HG03378 (cell line): Measurements from ENCODE around the gene QPRT.
"Not testable (repeated sequence)": the region's sequence is repeated elsewhere in the genome, so short reads cannot be mapped to it uniquely, and the experiment has no call there.

Experiments
- ATAC-seq: cut with Tn5 transposase; IDR thresholded peaks from one replicate; pipeline ENCODE4 v1.9.1; 2021; ENCODE audit warnings: mild to moderate bottlenecking, moderate library complexity; ENCODE audit not compliant: unreplicated experiment

QPRT gene

DNA sequence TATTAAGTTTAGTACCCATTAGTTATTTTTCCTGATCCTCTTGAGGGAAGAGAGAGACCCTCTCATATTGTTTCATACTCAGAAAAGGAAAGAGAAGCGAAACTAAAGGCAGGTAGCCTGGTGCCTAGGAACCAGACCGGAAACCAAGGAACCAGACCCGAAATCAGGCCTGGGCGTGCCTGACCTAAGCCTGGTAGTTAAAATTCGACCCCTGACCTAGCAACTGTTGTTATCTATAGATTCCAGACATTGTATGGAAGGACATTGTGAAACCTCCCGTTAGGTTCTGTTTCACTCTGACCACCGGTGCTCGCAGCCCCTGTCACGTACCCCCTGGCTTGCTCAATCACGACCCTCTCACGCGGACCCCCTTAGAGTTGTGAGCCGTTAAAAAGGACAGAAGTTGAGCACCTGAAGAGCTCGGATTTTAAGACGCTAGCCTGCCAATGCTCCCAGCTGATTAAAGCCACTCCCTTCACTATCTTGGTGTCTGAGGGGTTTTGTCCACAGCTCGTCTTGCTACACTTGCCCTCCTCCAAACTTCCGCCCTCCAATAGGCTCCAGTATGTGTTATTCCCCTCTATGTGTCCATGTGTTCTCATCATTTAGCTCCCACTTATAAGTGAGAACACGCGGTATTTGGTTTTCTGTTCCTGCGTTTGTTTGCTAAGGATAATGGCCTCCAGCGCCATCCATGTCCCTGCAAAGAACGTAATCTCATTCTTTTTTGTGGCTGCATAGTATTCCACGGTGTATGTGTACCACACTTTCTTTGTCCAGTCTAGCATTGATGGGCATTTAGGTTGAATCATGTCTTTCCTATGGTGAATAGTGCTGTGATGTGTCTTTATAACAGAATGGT is 10.7 kb downstream of the QPRT start:
- ATAC-seq = not testable (repeated sequence)

DNA sequence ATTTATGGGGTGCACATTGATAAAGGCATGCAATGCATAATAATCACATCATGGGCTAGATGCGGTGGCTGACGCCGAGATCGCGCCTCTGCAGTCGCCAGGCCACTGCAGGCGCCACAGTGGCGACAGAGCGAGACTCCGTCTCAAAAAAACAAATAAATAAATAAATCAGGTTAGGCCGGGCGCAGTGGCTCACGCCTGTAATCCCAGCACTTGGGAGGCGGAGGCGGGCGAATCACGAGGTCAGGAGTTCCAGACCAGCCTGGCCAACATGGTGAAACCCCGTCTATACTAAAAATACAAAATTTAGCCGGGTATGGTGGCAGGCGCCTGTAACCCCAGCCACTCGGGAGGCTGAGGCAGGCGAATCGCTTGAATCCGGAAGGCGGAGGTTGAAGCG is 13.6 kb downstream of the QPRT start:
- not testable (repeated sequence) for ATAC-seq

DNA sequence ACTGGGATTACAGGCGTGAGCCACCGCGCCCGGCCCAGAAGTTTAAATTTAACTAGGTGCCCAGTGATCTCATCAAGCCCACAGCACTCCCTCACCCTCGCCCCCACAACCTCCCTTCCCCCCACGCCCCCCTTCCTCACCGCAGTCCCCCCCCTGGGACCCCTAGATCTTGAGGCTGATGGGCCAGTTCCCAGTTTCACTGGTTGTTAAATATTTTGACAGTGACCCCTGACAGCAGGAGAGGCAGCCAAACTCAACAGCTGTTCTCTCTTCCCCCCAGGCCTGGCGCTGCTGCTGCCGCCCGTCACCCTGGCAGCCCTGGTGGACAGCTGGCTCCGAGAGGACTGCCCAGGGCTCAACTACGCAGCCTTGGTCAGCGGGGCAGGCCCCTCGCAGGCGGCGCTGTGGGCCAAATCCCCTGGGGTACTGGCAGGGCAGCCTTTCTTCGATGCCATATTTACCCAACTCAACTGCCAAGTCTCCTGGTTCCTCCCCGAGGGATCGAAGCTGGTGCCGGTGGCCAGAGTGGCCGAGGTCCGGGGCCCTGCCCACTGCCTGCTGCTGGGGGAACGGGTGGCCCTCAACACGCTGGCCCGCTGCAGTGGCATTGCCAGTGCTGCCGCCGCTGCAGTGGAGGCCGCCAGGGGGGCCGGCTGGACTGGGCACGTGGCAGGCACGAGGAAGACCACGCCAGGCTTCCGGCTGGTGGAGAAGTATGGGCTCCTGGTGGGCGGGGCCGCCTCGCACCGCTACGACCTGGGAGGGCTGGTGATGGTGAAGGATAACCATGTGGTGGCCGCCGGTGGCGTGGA is 15.6 kb downstream of the QPRT start:
- no peak for ATAC-seq

DNA sequence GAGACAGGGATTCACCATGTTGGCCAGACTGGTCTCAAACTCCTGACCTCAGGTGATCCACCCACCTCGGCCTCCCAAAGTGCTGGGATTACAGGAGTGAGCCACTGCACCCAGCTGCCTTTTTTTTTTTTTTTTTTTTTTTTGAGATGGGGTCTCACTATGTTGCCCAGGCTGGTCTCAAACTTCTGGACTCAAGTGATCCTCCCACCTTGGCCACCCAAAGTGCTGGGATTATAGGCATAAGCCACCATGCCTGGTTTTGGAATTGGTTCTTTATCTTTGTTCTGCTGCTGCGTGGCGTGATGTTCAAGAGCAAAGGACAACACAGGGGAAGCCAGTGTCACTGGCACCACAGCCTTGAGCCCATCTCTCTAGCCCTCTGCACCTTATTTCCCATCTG is 16.7 kb downstream of the QPRT start:
- not testable (repeated sequence) for ATAC-seq

DNA sequence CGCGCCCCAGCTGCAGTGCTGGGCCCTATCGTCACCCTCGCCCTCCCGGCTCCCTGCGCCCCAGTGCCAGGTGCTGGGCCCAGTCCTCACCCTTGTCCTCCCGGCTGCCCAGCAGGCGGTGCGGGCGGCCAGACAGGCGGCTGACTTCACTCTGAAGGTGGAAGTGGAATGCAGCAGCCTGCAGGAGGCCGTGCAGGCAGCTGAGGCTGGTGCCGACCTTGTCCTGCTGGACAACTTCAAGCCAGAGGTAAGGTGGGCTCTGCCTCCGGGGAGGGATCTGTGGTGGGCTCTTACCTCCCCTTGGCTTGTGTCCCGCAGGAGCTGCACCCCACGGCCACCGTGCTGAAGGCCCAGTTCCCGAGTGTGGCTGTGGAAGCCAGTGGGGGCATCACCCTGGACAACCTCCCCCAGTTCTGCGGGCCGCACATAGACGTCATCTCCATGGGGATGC is 17.9 kb downstream of the QPRT start:
- ATAC-seq = no peak

DNA sequence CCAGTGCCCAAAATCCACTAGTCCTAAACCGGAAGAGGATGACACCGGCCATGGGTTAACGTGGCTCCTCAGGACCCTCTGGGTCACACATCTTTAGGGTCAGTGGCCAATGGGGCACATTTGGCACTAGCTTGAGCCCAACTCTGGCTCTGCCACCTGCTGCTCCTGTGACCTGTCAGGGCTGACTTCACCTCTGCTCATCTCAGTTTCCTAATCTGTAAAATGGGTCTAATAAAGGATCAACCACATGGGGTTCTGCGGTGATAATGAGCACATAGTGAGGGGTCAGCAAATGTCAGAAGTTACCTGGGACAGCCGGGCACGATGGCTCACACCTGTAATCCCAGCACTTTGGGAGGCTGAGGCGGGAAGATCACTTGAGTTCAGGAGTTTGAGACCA is 18.4 kb downstream of the QPRT start:
- ATAC-seq = no peak

DNA sequence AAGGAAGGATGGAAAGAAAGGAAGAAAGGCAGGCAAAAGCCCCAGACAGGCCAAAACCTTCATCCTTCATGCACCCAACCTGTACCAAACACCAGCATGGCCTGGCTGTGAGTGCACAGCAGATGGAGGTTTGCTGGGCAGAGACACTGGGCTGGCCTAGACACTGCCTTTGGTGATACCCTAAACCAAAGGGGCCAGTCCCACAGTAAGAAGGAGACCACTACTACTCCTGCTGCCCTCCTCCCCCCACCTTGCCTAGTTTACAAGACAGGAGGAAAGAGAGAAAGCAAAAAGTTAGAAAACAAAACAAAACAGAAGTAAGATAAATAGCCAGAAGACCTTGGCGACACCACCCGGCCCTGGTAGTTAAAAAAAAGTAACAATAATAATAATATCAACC is 19.1 kb downstream of the QPRT start:
- ATAC-seq = no peak

DNA sequence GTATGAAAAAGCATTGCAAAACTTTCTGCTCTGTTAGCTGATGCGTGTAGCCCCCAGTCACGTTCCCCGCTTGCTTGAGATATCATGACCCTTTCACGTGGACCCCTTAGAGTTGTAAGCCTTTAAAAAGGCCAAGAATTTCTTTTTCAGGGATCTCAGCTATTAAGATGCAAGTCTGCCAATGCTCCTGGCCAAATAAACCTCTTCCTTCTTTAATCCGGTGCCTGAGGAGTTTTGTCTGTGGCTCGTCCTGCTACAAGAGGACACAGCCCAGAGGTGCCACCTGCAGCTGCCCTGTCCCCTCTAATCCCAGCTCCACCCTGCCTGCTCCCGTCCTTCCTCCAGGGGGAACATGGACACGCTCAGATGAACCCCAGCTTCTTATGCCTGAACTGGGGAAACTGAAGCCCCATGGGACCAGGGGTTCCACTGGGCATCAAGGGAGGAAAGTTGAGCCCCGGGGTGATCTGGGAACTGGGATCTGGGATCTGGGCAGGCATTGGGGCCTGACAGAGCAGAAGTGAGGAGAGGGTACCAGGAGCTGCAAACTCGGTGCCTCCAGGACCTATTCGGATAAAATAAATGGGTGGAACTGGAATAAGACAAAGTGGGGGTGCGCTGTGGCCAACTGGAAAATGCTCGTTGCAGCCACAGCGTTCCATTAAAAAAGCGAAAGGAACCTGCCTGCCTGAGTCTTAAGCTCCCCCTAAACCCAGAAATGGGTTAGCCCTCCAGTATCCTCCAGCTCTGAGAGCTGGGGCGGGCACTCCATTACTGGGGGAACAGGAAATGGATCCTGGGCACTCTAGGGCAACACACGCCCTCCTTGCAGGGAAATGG is 19.7 kb downstream of the QPRT start:
- ATAC-seq = no peak

DNA sequence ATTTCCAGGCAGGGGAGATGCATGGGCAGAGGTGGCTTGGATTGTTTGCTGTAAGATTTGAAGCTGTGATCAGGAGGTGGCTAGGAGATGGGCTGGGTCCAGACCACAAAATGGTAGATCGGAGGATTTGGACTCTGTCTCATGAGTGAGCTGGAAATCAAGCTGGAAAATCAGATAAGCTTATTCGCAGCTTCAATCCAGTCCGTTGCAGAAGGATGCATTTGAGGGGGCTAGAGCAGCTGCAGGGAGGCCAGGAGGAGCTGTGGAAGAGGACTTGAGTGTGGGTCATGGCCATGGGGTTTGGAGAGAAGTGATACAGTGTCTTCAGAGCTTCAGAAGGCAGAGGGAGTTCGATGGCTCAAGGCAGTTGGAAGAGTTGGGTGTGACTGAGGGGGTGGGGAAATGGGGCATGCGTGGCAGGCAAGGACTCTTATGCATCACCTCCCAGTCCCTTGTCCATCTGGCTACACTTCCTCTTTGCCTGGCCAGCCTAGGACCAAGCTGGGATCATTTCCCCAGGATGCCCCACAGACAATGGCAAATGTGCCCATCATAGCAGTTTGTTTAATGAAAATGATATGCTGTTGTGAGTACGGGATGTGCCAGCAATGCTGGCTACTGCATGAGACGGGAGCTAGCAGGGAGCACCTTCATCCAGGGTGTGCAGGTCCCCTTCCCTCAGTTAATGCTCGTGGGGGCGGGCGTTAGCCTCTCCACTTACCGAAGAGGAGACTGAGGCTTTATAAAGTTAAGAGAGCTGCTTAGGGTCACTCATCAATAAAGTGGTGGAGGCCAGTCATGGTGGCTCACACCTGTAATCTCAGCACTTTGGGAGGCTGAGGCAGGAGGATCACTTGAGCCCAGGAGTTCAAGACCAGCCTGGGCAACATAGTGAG is 20.6 kb downstream of the QPRT start:
- no peak for ATAC-seq

DNA sequence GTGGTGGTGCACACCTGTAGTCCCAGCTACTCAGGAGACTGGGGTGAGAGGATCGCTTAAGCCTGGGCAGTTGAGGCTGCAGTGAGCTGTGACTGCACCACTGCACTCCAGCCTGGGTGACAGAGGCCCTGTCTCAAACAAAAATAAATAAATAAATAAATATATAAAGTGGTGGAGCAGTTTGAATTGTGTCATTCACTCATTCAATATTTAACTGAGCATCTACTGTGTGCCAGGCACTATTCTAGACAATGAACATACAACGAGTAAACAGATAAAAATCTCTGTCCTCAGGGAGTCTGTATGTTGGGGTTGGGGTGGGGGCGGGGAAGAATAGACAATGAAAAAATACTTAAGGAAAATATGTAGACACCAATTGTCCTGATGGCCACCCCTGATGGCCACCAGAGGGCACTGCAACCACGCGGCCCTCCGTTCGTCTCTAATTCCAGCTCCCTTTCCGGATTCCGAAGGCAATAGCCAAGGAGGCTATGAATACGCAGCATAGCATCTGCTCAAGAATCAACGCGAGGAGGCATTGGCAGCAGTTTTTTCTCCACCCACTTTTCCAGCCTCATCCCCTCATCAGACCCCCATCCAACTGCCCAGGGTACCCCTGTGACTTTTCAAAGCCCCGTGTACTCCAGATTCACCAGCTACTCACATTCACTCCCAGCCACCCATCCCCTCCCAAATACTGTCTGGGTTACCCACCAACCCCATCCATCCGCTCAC is 21.4 kb downstream of the QPRT start:
- no peak for ATAC-seq

DNA sequence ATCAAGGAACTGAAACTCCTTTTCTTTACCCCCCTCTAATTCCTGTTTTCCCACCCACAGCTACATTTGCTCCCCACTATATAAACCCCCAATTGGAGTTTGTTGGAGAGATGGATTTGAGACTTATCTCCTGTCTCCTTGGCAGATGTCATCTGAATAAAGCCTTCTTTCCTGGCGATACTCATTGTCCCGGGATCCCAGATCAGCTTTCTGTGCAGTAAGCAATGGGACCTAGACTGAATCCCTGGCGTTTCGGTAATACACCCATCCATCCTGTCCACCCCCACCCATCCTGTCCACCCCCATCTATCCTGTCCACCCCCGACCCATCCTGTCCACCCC is 22.2 kb downstream of the QPRT start:
- no peak for ATAC-seq

DNA sequence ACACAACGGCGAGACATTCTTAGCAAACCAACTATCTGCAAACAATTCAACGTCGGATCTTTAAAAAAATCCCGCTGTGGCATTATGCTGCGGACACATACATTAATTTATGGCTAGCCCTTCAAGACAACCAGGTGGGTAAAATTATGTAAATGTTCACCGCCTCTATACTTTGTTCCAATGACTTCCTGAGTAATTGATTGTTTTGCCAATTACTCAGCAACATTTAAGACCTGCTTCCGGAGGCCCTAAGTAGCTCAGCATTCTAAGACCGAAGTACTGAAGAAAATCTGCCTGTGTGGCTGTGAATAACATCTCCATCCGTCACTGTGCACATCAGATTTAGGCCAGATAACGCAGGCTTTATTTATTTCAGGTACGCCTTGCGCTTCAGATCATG is 23.3 kb downstream of the QPRT start:
- peak; percentile 29 for ATAC-seq

DNA sequence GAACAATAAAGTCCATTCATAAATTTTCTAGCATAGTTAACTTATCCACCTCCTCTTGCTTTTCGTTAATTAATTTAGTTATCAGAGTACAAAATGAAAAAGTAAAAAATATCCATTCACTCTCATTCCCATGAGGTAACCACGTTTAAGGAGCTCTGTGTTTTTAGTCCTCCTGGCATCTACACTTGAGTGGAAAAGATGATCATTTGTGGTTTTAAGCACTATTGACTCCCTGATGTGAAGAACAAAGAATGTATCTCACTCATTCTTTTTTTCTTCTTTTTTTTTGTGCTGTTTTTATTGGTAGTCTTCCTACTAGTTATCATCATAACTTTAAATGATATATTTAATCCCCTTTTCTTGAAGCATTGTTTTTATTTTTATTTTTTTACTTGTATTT is 26.1 kb downstream of the QPRT start:
- no peak for ATAC-seq

DNA sequence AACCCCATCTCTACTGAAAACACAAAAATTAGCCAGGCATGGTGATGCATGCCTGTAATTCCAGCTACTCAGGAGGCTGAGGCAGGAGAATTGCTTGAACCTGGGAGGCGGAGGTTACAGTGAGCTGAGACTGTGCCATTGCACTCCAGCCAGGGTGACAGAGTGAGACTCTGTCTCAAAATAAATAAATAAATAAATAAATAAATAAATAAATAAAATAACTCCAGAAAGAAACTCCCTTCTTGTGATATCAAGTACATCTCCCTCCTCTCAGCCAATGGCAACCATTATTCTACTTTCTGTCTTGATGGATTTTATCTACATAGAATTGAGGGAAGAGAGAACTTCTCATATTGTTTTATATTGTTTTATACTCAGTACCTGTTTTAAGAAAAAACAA is 28.2 kb downstream of the QPRT start:
- ATAC-seq = not testable (repeated sequence)

DNA sequence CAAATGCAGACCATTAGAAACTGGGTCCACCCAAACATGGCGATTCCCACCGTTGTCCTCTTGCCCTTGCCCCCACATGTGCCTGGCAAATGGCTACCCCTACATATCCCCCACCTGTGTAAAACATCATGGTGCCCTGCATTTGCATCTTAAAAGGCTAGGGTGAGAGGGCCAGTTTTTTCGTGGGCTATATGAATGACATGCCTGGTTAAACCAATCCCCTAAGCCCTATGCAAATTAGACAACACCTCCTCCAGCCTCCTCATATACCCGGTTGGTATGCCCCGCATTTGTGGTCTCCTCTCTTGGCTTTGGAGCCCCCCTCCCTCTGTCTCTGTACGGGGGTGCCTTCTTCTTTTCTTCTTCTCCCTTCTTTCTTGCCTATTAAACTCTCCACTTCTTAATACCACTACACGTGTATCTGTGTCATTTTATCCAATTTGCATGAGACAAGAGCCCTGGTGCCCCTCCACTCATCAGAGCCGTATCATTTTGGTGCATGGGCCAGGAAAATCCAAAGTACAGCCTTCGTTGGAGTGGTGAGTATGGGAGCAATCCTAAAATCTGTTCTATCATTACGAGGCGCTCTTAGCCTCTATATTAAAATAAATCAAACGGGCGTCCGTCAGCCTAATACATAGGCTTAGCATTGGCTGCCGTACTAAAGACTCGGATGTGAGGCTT is 30.1 kb downstream of the QPRT start:
- no peak for ATAC-seq

DNA sequence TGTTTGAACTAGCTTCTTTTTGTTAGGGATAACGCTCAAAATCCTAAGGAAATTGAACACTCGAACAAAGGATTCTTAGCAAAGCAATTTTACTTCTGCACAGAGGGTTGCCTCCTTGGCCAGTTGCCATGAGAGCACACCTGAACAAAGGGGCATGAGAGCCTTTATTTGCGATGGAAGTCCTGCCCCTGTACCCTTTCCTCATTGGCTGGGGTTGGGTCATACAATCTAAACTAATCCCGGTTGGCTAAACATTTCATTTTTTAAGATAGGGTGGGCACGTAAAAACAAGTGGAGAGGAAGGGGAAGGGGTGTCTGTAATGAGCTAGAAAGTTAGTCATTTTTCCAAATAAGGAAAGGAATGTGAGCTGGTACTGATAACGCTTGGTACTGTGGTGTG is 30.7 kb downstream of the QPRT start:
- not testable (repeated sequence) for ATAC-seq

DNA sequence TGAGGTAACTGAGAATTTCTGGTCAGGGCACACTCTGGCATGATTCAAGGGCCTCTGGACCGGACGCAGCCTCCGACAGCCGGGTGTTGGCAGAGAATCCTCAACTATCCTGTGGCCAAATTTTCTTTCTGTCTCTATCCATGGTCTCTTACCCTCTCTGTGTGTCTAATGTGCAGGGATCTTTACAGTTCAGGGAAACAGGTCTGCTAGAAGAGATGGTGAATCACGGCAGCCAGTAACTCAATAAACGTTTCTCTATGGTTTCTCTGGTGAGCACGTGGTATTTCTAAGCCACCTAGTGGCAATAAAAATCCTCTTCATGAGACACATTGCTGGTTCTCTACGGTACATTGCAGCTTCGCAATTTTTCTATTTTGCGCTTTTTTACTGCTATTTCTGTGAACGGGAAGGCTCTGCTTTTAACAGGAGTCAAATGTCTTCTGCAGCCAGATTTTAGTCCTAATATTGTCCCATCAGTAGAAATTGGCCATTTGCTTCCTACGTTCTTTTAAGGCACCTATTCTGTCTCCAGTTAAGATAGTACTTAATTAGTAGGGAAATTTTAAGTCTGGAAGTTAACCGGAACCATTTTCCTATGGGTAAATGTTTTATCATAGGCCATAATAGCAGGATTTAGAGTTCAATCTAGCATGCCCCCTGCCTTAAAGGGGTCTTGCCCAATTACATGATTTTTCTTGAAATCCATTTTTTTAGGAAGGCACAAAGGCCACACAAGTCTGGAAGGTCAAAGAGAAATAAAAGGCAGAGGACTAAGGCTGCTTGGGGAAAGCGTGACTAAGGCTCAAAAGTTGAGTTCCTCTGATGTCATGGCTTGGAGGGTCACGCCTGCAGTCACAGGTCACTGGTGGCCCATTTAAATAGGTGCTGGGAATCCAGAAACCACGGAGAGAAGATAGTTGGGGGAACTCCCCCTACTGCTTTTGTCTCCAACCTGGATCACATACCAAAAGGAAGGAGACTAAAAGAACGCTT is 31.5 kb downstream of the QPRT start:
- no peak for ATAC-seq

DNA sequence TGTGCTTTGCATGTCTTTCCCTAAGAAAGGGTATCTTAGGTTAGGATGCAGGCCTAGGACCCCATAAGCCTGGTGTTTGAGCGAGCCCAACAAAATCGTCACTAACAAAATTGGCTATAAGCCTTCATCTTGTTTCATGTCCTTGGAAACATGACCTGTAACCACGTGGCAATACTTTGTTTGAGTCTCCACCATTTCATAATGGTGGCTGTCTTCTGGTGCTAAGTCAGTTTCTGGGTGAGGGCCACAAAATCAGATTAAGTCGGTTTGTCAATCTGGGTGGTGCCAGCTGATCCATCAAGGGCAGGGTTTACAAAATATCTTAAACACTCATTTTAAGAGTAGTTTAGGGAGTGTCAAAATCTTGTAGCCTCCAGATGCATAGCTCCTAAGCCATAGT is 33.8 kb downstream of the QPRT start:
- ATAC-seq = no peak
